GM18520 (cell line): ENCODE results near the gene DGCR8.
"Not testable (repeated sequence)": the region's sequence is repeated elsewhere in the genome, so short reads cannot be mapped to it uniquely, and the experiment has no call there.

Experiments used
- ATAC-seq: cut with Tn5 transposase; IDR thresholded peaks from one replicate; pipeline ENCODE4 v1.9.1; 2021; ENCODE audit not compliant: unreplicated experiment

DGCR8 gene

GRCh38 chr22:20065896-20066616 lies 14.0 kb upstream of the DGCR8 start:
- no peak for ATAC-seq

- ATAC-seq: no peak
Measured at GRCh38 chr22:20066617-20067383, 13.2 kb upstream of the DGCR8 start.

- ATAC-seq: not testable (repeated sequence)
Measured at GRCh38 chr22:20067384-20067682, 12.7 kb upstream of the DGCR8 start.

GRCh38 chr22:20068640-20069039 lies 11.4 kb upstream of the DGCR8 start:
- ATAC-seq: no peak

GRCh38 chr22:20069331-20070042 lies 10.6 kb upstream of the DGCR8 start:
- ATAC-seq: no peak

GRCh38 chr22:20071524-20071972 lies 8.5 kb upstream of the DGCR8 start:
- no peak for ATAC-seq

GRCh38 chr22:20076627-20077172 lies 3.3 kb upstream of the DGCR8 start:
- ATAC-seq: no peak

GRCh38 chr22:20080445-20080775 lies 369 bp downstream of the DGCR8 start:
- peak; percentile 52 for ATAC-seq

GRCh38 chr22:20080776-20081654 lies 974 bp downstream of the DGCR8 start:
- ATAC-seq: no peak

GRCh38 chr22:20083157-20083890 lies 3.3 kb downstream of the DGCR8 start:
- no peak for ATAC-seq

- ATAC-seq: no peak
Measured at GRCh38 chr22:20083891-20084546, 4.0 kb downstream of the DGCR8 start.

GRCh38 chr22:20084547-20085413 lies 4.7 kb downstream of the DGCR8 start:
- no peak for ATAC-seq

GRCh38 chr22:20085651-20086050 lies 5.6 kb downstream of the DGCR8 start:
- ATAC-seq: no peak

- ATAC-seq: no peak
Measured at GRCh38 chr22:20086101-20086599, 6.1 kb downstream of the DGCR8 start.

GRCh38 chr22:20086763-20087162 lies 6.7 kb downstream of the DGCR8 start:
- no peak for ATAC-seq

- no peak for ATAC-seq
Measured at GRCh38 chr22:20087319-20088262, 7.5 kb downstream of the DGCR8 start.

GRCh38 chr22:20088263-20088648 lies 8.2 kb downstream of the DGCR8 start:
- ATAC-seq: no peak
